ENCODE measurements around the gene AP3D1.

Gene AP3D1

DNA sequence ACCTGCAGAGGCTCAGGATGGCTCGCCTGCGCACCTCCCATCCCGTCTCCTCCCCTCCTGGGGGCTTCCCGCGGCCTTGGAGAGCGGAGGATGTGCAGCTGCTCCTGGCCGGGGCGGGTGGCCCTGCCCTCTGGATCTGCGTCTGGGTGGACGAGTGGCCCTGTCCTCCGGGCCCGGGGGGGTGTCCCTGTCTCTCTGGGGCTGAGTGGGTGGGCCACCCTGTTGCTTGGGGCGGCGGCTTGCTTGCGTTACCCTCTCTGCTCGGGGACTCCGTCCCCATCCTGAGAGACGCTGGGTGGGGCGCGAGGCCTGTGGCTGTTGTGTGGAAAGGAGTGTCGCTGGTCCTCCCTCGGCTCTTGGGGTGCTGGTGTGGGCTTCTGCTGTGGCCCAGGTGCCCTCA, 47.0 kb upstream of the AP3D1 start:
- no peaks in the 10 kb centered on the region for H3K79me2 ChIP-seq (ENCODE audit: insufficient read depth, low read depth)

DNA sequence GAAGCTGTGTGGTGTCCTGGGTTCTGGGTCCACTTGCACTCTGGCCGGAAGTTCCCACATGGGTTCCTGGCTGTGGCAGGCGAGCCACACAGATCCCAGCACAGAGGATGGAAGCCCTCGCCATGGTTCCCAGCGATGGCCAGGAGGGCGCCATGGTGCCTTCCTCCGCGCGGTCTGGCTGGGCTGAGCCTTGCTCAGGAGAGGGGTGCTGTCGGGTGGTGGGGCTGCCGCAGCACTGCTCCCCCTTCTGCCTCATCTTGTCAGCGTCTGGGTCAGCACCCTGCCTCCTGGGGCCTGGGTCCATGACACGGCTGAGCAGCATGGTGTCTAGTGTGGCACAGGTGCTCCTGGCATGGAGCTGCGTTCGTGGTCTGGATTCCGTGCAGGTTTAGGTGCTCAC, 45.9 kb upstream of the AP3D1 start:
- H3K27ac ChIP-seq: no peak overlapping the region
- no peak overlapping the region for H3K4me2 ChIP-seq
- H3K27me3 ChIP-seq (ENCODE audit: insufficient read depth, low read depth): no peaks in the 10 kb centered on the region
- H3K9ac ChIP-seq: no peak overlapping the region
- no peaks in the 10 kb centered on the region for H3K4me1 ChIP-seq (ENCODE audit: low read depth, poor library complexity, severe bottlenecking)
- no peak overlapping the region for H2AFZ ChIP-seq (ENCODE audit: low read depth)
- H4K20me1 ChIP-seq (ENCODE audit: insufficient read depth): no peaks in the 10 kb centered on the region
- no peak overlapping the region for H3K4me3 ChIP-seq (IDR thresholded peaks at IDR 0.05; ENCODE audit: insufficient read depth, low read depth, low read length)
- TF ChIP-seq, protein P1, sequence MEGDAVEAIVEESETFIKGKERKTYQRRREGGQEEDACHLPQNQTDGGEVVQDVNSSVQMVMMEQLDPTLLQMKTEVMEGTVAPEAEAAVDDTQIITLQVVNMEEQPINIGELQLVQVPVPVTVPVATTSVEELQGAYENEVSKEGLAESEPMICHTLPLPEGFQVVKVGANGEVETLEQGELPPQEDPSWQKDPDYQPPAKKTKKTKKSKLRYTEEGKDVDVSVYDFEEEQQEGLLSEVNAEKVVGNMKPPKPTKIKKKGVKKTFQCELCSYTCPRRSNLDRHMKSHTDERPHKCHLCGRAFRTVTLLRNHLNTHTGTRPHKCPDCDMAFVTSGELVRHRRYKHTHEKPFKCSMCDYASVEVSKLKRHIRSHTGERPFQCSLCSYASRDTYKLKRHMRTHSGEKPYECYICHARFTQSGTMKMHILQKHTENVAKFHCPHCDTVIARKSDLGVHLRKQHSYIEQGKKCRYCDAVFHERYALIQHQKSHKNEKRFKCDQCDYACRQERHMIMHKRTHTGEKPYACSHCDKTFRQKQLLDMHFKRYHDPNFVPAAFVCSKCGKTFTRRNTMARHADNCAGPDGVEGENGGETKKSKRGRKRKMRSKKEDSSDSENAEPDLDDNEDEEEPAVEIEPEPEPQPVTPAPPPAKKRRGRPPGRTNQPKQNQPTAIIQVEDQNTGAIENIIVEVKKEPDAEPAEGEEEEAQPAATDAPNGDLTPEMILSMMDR (conservative IDR thresholded peaks at IDR 0.05; ENCODE audit: low read depth, low read length): no peak
- H3K36me3 ChIP-seq (ENCODE audit: insufficient read depth): no peaks in the 10 kb centered on the region
- no peaks in the 10 kb centered on the region for H3K79me2 ChIP-seq (ENCODE audit: insufficient read depth, low read depth)

More for the DNA sequence above, 47.0 kb upstream of the AP3D1 start:
- Histone ChIP-seq H3K4me1 (ENCODE audit: low read depth, poor library complexity, severe bottlenecking) (no peaks in the 10 kb centered on the region), H3K4me3 (IDR thresholded peaks at IDR 0.05; ENCODE audit: insufficient read depth, low read depth, low read length) (no peak overlapping the region), H3K36me3 (ENCODE audit: insufficient read depth) (no peaks in the 10 kb centered on the region), H3K27me3 (ENCODE audit: insufficient read depth, low read depth) (no peaks in the 10 kb centered on the region), H2AFZ (ENCODE audit: low read depth) (no peak overlapping the region), H4K20me1 (ENCODE audit: insufficient read depth) (no peaks in the 10 kb centered on the region), H3K4me2 (no peak overlapping the region), H3K9ac (no peak overlapping the region), H3K27ac (no peak overlapping the region)
- TF ChIP-seq, protein P1 (conservative IDR thresholded peaks at IDR 0.05; ENCODE audit: low read depth, low read length): no peak

DNA sequence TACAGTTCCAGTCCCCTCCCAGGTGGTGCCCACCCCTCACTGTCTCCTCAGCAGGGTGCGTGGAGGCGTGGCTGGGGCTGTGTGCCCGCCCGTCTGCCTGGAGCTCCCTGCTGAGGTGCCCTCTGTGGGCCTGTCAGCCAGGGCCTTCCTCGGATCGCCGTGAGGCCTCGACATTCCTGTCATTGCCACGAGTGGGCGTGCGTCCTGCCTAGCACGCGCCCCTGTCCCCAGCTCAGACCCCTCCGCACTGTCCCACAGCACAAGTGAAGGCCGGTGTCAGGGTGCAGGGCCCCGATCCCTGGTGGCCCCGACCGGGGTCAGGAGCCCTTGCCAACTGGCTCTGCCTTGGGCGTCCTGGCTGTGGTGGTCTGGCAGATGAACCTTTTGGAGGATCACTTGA, 44.5 kb upstream of the AP3D1 start:
- no peaks in the 10 kb centered on the region for H3K4me1 ChIP-seq (ENCODE audit: low read depth, poor library complexity, severe bottlenecking)
- no peaks in the 10 kb centered on the region for H3K27me3 ChIP-seq (ENCODE audit: insufficient read depth, low read depth)
- H3K4me3 ChIP-seq (IDR thresholded peaks at IDR 0.05; ENCODE audit: insufficient read depth, low read depth, low read length): no peak overlapping the region
- no peaks in the 10 kb centered on the region for H3K79me2 ChIP-seq (ENCODE audit: insufficient read depth, low read depth)
- H2AFZ ChIP-seq (ENCODE audit: low read depth): no peak overlapping the region
- TF ChIP-seq, protein P1 (conservative IDR thresholded peaks at IDR 0.05; ENCODE audit: low read depth, low read length): no peak
- H3K27ac ChIP-seq: no peak overlapping the region
- no peak overlapping the region for H3K9ac ChIP-seq
- H3K36me3 ChIP-seq (ENCODE audit: insufficient read depth): no peaks in the 10 kb centered on the region; the same call in 1 of the 2 replicates
- no peaks in the 10 kb centered on the region for H4K20me1 ChIP-seq (ENCODE audit: insufficient read depth)
- H3K4me2 ChIP-seq: no peak overlapping the region

DNA sequence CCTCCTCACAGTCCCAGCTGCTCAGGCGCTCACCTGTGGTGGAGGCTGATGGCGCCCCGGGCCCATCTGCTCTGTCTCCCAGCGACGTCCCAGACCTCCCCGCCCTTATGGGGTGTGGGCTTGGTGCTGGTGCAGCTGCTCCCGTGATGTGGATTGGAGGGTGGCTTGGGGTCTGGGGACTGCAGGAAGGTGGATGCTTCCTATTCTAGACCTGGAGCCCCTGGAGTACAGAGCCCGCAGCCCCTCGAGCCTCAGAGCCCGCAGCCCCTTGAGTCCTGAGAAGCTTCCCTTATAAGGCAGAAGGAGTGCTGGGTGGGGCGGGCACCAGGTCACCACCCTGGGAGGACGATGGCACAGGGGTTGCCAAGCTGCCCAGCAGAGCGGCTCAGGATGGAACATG, 44.0 kb upstream of the AP3D1 start:
- Histone ChIP-seq H3K4me2 (no peak overlapping the region), H3K79me2 (ENCODE audit: insufficient read depth, low read depth) (no peaks in the 10 kb centered on the region), H3K36me3 (ENCODE audit: insufficient read depth) (peaks cover 3% of the 10 kb centered on the region; the same call in 1 of the 2 replicates), H3K4me3 (IDR thresholded peaks at IDR 0.05; ENCODE audit: insufficient read depth, low read depth, low read length) (no peak overlapping the region), H3K27ac (no peak overlapping the region), H3K9ac (no peak overlapping the region), H3K4me1 (ENCODE audit: low read depth, poor library complexity, severe bottlenecking) (no peaks in the 10 kb centered on the region), H3K27me3 (ENCODE audit: insufficient read depth, low read depth) (no peaks in the 10 kb centered on the region), H2AFZ (ENCODE audit: low read depth) (no peak overlapping the region), H4K20me1 (ENCODE audit: insufficient read depth) (no peaks in the 10 kb centered on the region)
- TF ChIP-seq, protein P1 (conservative IDR thresholded peaks at IDR 0.05; ENCODE audit: low read depth, low read length): no peak
